Stimulated activated CD4-positive, alpha-beta T cell treated with anti-CD3 and anti-CD28 coated beads, Interleukin-12 subunit alpha, Interleukin-12 subunit beta, amount 100 ng/mL, for 4 hours (primary cell): ENCODE results near the gene LUZP1.

ENCODE experiments used
- DNase-seq: peaks from one replicate; pipeline ENCODE4 v3.0.0-alpha.2; 2020

Gene LUZP1

DNA sequence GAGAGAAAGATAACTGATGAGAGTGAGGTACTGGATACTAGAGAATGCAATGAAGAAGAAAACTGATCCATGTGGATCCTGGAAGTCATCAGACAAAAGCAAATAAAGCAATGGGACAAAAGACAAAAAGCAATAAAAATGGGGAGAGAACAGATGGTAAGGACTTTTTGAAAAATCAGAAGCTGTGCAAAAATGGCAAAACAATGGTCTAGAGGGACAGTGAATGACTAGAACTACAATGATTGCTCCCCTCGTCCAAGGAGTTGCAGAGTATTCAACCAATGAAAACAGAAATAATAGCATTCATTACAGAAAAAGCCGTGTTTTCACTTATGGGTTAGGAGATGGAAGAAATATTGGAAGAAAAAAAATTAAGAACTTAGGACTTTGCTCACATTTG is 18.5 kb downstream of the LUZP1 start:
- DNase-seq = no peak

DNA sequence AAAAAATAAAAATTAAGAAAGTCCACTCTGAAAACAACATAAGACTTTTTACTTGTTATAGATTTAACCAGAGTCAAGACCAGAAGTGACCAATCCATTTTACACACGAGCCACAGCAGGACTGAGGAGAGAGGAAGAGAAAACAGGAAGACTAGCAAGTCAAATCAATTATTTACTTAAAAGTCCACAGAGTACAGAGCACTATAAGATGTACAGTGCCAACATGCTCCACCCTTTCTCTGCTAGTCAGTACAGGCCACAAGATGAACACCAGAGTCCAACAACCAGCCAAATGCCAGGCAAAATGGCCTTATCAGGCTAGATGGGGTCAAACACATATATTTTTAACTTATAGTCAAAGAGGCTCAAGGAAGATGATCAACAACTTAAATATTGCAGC is 19.5 kb downstream of the LUZP1 start:
- no peak for DNase-seq

DNA sequence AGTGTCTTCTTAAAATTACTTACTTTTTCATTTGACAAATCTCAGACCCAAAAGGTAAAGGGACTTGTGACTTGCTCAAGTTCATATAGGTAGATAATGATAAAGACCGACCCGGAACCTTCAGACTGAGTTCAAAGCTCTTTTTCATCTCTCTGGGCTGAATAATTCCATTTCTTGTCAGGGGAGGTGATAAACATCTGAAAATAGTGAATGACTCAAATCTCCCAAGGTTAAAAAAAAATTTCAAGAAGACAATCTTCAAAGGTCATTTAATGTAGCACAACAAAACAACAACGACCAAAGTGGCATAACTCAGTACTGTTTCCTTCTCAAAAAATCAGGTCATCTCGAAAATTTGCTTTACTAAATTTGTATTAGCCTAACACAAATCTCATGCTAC is 20.6 kb downstream of the LUZP1 start:
- no peak for DNase-seq

DNA sequence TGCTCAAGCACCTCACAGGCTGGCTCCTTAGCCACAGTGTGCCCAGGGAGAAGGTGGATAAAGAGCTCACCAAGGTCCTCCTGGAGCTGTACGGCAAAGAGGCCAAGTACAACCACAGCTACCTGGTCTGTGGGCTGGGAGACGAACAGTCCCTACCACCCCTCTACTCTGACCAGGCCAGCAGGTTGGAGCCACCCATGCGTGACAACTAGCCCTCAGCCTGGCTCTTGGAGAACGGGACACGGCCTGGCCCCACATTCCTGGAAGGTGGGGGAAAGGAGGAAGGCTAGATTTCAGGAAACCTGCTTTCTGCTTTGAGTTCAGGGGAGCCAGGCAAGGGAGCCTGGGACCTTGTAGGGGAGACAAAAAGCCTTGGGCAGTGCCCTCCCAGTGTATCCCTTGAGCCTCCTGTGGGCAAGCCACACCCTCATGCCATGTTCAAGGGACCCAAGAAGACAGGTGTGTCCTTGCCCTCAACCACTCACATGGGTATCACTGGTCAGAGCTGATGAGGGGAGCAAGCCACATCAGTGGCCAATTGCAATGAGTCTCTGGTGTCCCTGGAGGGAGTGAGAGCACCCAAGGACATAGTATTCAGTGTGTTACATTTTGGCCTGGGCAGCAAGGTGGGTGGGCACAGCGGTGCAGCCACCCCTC is 27.6 kb downstream of the LUZP1 start:
- no peak for DNase-seq

DNA sequence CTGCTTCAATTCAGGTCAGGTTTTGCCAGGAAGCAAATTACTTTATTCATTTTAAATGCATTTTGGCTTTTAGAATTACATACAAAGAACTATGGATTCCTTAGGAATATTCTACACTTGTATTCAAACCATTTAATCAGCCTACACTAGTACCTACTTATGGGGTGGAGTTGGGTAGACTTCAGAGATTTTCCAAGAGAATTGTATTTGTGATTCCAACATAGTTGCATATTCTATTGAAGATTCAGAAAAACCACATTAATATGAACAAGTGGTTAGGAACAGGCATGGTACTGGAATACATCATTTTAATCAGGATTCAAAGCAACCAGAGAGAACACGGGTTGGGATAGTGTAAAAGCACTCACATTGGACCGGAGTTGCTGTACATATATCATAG is 33.4 kb downstream of the LUZP1 start:
- no peak for DNase-seq

DNA sequence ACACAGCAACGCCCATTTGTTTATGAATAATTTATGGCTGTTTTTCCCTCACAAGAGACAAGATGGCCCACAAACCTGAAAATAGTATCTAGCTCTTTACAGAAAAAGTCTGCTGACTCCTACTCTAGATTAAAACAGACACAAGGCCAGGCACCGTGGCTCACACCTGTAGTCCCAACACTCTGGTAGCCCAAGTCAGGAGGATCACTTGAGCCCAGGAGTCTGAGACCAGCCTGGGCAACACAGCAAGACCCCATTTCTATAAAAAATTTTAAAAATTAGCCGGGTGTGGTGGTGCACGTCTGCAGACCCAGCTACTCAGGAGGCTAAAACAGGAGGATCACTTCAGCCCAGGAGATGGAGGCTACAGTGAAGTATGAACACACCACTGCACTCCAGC is 34.6 kb downstream of the LUZP1 start:
- no peak for DNase-seq

DNA sequence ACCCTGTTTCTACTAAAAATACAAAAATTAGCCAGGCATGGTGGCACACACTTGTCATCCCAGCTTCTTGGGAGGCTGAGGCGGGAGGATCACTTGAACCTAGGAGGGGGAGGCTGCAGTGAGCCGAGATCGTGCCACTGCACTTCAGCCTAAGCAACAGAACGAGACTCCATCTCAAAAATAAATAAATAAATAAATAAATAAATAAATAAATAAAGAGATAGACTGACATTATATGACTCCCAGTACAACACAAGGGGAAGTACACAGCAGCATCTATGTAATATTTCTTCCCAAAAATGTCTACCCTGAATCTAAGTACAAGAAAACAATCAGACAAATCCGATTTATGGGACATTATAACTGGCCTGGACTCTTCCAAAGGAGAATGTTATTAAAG is 35.1 kb downstream of the LUZP1 start:
- DNase-seq = no peak

DNA sequence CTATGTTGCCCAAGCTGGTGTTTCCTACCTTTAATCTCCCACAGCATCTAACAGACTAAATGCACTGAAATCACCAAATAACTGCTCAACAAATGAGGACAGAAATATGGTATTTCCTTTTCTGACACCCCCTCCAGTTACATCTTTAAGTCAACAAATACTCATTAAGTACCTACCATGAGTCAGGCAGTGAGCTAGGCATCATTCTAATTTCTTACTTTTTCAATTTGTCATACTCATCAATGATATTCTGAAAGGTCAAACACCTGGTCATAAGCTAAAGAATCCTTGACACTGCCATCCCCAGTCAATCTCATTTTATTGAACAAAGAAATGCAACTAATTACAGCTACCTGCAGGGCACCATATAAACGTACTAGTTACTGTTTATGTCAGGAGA is 36.6 kb downstream of the LUZP1 start:
- DNase-seq = no peak

DNA sequence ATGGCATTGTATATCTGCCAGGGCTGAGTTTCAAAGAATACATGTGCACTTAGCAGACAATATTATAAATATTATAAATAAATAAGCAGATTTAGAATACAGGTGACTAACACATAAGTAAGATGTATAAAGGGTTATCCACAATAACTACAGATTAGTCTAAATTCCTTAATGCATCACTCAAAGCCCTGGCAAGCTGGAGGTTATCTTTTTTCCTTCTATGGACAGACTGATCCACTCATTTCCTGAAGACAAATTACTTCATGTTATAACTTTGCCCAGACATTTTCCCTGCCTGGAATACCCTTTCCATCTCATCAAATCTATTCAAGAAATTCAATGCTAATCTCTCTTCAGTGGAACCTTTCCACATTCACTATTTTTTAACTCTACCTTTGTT is 38.8 kb downstream of the LUZP1 start:
- DNase-seq = no peak

DNA sequence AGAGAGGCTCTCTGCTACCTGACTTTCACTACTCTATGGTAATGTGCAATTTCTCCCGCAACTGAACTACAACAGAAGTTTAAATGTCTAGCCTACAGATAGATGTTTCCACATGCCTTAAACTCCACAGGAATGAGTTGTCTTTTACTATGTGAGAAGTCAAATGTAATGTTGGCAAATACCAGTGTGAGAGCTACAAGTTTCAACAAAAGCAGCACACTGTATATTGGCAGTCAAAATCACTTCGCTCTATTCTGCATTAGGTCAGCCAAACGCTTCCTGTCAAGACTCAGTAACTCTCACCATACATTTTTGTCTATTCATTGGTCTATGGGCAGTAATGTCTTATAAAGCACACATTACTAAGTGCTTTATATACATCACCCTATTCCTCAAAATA is 41.9 kb downstream of the LUZP1 start:
- no peak for DNase-seq

DNA sequence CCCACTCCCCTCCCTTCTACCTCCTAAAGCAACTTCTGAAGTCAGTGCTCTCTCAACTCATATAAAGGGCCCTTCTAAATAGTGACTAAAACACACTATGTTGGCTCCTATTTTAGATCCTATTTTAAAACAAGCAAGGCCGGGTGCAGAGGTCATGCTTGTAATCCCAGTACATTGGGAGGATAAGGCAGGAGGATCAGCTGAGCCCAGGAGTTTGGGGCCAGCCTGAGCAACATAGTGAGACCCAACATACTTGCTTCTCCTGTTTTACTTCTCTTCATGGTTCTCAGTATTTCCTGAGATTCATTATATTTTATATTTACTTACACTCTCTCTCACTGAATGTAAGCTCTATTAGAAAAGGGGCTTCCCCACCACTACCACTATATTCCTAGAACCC is 42.5 kb downstream of the LUZP1 start:
- no peak for DNase-seq

DNA sequence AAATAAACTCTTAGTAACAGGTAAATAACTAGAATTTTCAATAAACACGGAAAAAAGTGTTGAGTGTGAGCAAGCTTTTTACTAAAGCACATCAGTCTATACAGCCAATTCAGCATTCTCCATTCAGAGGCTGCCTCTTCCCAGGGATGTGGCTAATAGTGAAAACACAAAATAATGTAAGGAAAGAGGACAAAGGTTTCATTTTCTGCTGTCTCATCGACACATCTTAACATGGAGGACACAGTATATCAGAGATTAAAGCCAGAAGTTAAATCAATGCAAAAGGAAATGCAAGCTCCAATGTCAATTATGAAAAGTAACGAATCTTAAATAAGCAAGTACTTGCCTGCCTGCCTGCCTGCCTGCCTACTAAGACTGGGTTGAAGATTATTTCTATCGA is 43.2 kb downstream of the LUZP1 start:
- no peak for DNase-seq

DNA sequence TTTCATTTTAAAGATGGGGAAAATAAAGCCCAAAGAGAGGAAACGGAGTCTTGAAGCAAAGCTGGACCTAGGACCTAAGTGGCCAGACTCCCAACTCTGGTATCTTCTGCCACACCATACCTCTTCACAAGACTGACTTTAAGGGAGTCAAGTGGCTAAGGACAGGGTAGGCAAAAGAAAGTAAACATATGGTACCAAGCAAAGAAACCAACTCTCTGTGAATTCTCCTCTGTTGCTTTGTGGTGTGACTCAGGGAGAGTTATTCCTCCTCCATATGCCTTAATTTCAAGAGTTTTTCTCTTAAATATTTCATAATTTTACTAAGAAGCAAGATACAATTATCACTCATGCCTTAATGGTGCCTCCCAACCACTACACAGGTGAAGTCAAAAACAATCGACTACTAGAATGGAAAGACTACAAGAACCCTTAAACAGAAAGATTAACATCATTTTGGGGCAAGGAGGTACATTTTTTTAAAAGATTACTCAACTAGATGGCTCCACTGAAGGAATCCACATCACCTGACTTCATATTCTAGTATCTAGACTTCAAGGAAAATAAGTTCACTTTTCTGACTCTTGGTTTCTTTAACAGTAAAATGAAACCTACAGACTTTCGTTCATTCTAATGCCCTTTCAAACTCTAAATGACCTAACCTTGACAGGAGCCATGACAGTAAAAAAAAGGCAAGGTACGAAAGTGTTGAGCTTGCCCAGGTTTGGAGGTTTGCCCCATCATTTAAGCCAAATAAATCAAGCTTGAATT is 44.2 kb downstream of the LUZP1 start:
- no peak for DNase-seq

DNA sequence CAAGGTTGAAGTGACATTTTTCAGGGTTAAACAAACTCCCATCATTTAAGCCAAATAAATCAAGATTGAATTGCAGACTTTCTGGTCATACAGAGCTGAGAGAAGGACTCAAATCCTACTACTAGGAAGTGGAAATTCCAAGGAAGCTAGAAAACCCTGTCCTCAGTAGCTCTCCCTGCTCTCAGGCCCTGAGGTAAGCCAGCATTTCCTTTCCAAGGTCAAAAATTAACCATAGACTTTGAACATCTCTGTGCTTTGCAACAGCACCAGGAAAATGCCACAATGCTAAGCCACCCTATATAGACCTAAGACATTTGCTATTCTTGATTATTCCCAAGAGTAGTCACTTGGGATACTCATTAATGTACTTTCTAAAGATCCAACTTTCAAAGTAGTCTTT is 45.1 kb downstream of the LUZP1 start:
- no peak for DNase-seq

DNA sequence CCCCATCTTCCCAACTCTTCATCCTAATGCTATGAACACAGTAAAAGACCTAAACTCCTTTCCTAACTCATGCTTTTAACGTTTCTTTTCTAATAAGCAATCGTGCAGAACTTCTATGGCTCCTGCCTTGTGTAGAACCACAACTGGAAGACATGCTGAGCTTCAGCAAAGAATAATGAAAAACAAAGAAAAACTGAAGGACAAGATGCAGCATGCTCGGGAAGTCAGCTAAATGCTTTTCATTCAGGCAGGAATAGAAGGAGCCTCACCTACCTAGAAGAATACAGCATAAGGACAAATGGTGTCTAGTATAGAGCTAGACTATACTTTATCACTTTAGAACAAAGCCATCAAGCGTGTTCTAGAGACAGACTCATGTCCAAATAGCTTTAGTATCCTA is 45.9 kb downstream of the LUZP1 start:
- DNase-seq = no peak

DNA sequence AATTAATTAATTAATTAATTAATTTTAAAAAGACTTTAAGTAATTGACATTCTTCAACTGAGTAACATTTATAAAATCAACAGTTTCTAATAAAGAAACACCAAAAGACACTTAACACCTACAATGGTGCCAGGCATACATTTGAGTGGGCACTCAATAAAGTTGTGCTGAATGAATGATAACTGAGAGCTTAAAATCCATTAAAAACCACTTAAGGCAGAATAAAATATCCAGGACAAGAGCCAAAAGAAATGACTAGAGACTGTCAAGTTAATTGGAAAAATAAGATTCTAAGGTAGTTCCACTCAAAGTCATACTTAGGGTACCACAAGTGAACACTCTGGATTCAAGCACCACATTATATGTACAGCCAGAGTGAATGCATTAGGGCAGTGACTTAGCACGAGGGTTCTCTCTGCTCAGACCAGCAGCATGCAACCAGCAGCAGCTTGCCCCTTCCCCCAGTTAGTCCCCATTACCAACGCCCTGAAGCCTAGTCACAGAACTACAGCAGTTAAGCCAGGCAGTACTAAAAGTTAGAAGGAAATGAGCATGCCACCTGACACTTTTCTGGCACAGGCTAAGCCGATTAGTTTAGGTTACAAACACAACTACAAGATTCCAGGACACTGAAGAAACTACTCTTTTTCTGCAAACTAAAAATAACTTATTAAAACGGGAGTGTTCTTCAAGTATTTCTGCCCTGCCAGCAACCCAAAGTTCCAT is 46.5 kb downstream of the LUZP1 start:
- DNase-seq = no peak

DNA sequence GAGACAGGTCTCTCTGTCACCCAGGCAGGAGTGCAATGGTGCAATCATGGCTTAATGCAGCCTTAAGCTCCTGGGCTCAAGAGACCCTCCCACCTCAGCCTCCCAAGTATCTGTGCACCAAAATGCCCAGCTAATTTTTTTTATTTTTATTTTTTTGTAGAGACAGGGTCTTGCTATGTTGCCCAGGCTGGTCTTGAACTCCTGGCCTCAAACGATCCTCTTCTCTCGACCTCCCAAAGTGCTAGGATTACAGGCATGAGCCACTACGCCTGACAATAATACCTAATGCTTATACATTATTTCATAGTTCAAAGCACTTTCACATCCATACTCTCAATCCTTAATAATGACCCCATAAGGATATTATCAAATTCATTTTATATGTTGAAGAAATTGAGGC is 48.3 kb downstream of the LUZP1 start:
- no peak for DNase-seq

DNA sequence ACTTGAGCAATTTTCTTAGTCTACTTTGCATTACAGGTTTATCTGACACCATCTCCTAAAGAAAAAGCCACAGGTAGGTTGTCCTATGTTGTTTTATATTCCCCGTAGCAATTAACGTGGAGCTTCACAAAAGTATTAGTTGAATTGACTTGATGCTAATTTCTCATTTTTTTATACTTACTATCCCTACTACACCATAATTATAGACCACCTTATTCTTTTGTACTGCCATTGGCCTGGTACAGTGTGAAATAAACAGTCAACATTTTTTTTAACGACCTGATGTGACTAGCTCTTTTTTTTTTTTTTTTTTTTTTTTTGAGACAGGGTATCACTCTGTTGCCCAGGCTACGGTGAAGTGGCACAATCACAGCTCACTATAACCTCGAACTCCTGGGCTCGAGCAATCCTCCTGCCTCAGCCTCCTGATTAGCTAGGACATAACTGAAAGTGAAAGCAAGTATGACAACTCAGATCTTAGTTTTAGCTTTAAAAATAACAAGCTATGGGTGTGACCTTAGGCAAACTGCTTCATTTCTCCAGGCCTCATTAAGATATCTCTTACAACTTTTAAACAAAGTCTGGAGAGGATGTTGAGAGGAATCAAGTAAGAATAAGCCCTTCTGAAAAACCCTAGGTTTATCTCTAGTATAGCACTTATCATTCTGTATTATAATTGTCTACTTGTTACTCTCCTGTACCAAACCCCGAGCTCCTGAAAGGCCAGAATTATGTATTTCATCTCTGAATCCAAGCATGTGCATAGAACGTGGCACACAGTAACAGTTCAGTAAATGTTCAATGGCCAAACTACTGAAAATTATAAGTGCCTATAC is 49.5 kb downstream of the LUZP1 start:
- no peak for DNase-seq

DNA sequence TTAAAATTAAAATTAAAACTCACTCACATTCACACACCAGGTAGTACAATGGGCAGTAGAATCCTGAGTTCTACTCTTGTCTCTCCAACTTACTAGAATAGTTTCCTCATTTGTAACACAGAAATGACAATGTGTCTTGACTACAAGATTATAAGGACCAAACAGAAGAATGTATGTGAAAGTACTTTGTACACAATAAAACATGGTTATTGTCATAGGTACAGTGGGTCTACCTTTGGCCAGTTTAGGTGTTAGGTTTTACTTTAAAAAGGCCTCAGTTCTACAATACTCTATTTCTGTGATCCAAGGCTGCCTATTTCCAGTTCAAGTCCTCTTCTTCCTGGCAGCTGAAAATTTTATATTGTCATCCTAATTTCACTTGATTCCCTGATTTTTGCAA is 50.2 kb downstream of the LUZP1 start:
- DNase-seq = no peak

DNA sequence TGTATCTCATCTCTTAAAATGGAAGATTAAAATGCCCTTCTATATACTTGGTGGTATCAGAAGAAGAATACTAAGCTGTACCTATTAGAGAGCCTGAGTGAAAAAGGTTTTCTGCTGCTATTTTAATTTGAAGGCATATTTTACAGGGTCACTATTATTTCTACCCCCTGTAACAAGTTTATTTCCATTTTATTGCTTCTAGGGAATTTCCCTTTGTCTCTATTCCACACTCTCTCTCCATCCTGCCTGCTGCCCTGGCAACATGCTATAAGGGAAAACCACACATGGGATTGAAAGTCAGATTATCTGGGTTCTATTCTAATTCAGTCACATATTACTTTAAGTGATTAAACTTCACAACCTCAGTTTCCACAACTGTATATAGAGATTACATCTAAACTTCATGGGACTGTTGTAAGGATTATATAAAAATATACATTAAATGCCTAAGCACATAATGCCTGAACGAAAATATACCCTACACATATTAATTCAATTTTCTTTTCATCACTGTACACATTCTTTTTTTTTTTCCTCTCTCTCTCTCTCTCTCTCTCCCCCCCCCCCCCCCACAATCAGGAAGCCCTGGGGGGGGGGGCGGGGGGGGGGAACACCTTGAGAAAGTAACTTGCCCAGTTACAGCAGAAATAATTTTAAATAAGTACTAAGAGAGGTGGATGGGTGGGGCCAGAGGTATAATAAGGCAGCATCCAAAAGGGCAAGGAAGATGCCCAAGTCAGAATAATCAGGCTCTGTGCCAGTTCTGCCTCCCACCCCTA is 51.5 kb downstream of the LUZP1 start:
- DNase-seq = no peak

DNA sequence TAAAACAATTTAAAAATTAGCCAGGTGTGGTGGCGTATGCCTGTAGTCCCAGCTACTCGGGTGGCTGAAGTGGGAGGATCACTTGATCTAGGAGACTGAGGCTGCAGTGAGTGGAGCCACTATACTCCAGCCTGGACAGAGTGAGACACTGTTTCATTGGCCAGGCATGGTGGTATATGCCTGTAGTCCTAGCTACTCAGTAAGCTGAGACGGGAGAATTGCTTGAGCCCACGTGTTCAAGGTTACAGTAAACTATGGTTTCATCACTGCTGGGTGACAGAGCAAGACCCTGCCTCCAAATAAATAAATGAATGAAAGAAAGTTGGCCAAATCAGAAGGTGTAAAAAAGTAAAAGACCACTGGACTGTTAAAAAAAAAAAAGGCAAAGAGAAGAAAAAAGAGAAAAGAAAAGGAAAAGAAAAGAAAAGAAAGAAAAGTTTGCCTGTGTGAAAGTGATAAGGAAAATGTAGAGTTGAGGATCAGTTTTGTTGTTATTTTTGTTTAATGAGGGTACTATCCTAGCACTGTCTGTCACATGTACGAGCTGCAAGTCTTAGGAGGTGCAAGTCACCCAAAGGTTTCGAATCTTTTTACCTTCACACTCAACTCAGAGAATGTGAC is 52.3 kb downstream of the LUZP1 start:
- DNase-seq = no peak
